GM03348 (cell line): ENCODE results near the gene ATP6V1B1.
"Not testable (repeated sequence)": the region's sequence is repeated elsewhere in the genome, so short reads cannot be mapped to it uniquely, and the experiment has no call there.

Source experiments
- DNase-seq: peaks from one replicate; pipeline ENCODE4 v3.0.0; 2012; ENCODE audit warnings: low spot score

The ATP6V1B1 gene

DNA sequence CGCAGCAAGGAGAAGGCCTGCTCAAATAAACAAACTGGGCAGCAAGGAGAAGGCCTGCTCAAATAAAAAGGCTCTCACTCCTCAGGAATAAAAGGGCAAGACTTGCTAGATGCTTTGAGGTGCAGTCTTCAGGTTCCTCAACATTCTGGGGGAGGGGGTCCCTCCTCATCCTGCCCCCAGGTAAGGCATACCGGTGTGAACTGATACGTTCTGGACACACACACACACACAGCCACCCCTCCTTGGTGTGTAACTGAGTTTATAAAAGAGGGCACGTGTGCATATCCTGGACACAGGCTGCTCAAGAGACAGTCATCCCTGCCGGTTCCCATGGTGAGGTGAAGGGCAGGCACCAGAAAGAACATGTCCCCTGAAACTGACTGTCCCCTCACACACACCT, 54.5 kb downstream of the ATP6V1B1 start:
- peak; percentile 1 for DNase-seq

DNA sequence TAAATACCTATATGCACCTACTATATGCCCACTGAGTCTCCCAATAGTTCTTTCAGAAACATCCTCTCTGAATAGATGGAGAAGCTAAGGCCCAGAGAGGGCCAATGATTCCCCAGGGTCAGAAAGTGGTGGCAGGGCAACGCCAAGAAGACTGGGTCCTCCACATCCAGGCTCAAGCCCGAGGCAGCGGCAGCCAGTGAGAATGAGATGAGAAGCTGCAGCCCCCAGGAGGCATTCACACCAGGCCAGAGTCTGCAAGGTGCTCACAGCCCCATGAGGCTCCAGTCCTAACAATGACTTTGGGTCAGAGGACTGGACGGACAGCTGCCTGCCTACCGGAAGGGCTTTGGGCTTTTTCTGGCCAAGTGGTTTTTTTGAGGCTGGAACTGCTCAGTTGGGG, 55.4 kb downstream of the ATP6V1B1 start:
- no peak for DNase-seq

DNA sequence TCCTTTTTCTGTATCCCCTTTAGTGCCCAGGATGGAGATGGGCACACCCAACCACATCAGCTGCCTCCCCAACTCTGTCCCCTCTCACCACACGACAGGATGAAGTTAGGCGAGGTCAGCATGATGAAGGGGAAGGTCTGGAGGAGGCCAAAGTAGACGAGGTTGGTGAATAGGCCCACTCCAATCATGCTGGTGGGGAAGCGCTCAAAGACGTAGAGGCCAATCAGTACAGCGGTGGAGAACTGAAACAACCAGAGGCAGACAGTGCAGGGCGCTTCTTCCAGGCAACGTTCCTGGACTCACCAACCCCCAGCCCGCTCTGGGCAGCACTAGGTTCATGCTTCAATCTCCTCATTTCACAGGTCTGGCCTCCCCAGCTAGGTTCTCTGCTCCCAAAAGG, 56.0 kb downstream of the ATP6V1B1 start:
- peak; percentile 0 for DNase-seq

DNA sequence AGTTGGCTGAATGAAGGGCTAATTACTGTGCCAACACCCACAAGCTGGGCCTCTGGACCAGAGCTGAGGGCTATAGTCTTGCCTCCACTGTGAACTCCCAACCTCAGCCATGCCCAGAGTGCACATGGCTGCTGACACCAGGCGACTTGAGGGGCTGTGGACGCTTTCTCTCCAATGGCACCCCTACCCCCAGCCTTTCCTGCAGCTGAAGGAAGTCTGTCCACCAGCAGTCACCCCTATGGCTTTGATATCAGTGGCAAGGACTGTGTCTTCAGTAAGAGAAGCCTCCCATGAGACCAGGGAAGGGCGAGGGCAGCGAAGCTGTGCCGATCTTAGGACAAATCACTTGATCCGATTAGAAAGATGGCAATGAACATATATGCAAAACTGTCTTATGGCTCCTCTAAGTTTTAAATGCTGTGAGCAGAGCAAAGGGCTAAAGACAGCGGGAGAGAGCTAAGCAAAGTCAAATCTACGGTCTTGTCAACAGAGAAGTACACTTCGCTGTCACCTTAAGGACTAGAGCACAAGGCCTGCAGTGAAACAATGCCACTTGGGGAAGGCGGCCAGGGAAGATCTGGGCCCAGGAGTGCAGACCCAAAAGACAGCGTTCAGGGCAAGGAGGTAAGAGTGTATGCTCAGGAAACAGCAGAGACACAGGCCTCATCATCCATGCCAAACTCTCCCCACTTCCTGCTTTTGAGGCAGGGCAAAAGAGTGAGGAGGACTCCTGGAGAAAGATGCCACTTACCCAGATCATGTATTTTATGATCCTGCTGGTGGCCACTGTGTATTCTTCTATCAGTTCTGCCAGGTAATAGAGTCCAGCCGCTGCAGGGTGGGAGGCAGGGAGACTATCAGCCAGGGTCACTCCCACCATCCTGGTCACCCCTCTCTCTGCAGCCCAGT, 57.5 kb downstream of the ATP6V1B1 start:
- peak; percentile 2 for DNase-seq

DNA sequence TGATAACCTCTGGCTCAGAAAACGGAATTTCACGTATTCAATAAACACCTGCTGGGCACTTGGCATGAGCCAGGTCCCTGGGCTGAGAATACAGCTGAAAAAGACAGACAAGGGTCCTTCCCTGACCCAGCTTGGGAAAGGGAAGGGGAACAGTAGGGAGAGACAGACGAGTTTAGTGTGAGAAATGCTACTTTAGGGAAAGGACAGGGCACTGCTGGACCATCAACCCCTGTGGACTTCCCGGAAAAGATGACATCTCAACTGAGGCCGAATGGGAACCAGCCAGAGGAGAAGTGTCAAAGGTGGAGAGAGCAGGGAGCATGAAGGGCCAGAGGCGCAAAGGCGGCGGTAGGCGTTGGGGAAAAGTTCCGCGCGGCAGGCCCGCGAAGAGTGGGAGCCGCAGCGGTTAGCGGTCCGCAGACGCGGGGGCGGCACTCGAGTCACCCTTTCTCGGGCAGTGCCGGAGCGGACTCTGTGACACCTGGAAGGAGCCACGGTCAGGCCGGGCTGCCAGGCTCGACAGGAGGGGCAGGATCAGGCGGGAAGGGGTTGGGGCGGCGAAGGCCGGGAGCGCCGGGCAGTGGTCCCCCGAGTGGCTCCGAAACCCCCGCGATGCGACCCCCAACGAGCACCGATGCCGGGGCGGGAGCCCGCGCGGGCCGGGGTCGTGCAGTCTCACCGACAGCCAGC, 58.5 kb downstream of the ATP6V1B1 start:
- DNase-seq = peak; percentile 64

DNA sequence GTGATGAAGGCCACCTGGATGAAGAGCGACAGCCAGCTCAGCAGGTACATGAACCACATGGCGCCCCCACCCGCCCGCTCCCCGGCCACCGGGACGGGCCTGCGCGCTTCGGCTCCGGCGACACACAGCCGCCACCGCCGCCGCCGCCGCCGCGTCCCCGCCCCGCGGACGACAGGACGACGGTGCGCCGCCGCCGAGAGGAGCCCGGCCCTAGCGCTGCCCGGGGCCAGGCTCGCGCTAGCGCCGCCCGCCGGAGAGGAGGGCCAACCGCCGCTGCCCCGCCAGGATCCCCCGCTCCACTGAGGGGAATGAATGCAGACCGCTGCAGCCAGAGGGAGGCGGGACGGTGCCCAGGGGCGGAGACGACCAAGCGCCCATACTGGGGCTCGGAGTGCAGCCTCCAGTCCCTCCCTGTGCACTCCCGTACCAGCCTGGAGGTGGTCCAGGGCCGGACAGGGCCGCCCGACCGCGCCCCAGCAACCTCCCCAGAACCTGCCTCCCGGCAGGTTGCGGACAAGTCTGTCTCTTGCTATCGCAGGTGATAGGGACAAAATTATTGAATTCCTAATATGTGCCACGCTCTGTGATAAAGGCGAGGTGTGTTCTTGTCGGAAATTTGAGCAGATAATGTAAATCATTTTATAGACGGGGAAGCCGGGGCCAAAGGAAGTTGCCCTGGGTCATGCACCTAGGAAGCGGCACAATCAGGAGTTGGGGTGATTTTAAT, 59.2 kb downstream of the ATP6V1B1 start, which contains the start of gene TEX261:
Gene TEX261 (minus strand): TSS at position 175 of the 727 bp plus-strand sequence. CDS start 116 bp downstream, at position 59.
- peak; percentile 98 for DNase-seq

DNA sequence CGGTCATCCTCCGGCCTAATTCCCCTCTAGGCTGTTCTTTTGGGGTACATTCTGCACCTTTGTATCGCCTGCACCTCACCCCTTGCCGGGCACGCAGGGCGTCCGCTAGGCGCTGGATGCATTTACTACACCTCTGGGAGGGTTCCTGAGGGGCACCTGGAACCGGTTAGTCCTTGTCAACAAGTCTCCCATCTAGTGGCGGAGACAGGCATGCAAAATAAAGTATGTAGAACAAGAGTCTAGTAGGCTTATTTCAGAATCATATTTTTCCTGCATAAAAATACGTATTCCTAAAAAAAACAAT, 59.7 kb downstream of the ATP6V1B1 start:
- peak; percentile 41 for DNase-seq

DNA sequence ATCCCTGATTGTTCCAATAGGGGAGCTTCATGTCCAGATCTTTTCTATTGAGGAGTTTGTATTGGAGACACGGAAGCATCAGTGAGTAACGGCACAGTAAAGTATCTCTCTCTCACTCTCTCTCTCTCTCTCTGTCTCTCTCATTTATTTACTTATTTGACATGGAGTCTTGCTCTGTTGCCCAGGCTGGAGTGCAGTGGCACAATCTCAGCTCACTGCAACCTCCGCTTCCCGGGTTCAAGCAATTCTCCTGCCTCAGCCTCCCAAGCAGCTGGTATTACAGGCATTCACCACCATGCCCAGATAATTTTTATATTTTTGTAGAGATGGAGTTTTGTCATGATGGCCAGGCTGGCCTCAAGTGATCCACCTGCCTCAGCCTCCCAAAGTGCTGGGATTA, 63.2 kb downstream of the ATP6V1B1 start:
- not testable (repeated sequence) for DNase-seq

DNA sequence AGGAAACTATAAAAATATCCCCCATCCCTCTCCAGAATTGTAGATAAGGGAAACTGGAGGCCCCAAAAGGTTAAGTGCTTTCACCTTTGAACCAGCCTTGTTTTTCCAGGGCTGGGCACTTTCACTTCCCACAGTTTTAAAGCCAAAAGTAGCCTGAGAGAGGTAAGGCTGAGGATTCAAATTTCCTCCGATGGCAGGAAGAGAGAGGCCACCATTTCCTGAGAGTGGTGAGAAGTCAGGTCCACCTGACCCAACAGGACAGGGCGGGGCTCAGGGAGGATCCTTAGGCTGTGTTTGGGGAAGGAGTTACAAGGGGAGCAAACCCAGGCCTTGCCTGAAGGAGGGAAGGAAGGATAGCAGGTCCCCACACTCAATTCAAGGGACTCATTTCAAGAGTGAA, 63.7 kb downstream of the ATP6V1B1 start:
- peak; percentile 1 for DNase-seq

DNA sequence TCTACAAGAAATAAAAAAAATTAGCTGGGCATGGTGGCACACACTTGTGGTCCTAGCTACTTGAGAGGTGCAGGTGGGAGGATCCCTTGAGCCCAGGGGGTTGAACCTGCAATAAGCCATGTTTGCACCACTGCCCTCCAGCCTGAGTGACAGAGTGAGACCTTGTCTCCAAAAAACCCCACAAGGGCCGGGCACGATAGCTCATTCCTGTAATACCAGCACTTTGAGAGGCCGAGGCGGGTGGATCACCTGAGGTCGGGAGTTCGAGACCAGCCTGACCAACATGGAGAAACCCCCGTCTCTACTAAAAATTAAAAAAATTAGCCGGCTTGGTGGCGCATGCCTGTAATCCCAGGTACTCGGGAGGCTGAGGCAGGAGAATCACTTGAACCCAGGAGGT, 64.2 kb downstream of the ATP6V1B1 start:
- not testable (repeated sequence) for DNase-seq

DNA sequence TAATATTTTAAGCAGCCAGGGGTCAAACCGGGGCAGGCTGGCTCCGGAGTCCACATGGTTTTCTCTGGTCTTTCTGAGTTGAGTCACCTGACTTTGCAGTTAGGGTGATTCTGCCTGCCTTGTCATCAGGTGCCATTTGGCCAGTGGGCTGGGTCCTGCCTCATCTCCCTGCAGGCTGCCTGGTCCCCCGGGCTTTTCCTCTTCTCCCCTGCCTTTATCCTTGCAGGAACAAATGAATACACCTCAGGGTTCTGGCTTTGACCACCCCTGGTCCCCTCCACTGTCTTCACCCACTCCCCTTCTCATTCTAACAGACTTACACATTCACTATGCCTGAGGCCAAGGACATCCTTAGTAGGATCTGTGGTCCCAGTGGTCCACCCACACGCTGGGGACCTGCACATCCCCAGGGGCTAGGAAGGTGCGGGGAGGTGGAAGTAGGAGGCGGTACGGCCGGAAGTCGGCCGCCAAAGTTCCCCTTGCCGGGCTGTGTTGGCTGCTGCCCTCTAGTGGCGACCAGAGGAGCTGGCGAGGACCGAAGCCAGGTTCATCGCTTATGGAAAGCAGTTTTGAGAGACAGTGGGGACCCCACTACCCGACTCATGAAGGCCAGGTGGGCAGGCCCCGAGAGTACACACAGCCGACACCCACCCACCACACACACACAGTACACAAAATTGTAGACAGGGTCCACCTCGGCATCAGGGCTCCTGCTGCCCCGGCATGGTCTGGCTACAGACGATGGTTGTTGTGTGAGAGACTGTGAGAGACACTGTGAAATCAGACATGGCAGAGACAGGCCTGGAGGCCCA, 65.3 kb downstream of the ATP6V1B1 start:
- DNase-seq = peak; percentile 91

DNA sequence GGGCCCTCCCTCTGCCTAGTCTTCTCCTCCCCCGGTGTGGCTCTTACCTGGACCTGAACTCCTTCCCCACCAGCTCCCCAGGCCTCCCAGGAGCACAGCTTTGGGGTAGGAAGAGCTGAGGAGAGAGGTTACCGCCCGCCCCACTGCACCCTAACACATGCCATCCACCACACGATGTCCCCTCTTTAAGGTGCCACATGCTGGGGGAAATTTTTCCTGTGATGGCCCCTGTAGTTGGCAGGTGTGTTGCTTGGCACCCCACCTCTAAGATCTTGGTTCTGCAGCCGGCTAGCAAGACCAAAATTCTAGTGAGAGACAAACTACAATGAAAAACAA, 65.9 kb downstream of the ATP6V1B1 start:
- DNase-seq = peak; percentile 4

DNA sequence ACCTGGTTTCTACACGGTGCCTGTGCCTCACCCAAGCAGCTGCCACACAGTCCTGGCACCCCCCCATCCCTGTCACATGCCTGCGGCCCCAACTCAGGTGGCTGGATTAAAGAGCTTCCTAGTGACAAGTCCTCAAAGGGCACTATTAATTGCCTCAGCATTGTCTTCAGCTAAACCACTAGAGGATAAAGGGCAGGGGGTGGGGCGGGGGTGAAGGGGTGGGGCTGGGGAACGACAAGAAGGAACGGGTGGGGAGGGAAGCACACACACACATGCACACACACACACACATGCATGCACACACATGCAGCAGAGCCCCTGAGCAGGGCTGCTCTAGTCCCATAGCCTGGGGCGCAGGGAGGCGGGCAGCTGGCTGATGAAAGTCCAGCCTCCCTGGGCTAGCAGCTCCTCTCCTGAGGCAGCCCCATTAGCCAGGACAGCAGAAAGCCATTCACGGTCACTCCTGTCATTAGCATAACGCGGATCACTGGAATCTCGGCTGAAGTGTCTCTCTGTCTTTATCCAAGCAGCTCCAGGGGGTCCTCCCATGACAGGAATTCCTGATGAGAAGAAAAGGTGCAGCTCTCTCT, 66.4 kb downstream of the ATP6V1B1 start:
- peak; percentile 2 for DNase-seq

DNA sequence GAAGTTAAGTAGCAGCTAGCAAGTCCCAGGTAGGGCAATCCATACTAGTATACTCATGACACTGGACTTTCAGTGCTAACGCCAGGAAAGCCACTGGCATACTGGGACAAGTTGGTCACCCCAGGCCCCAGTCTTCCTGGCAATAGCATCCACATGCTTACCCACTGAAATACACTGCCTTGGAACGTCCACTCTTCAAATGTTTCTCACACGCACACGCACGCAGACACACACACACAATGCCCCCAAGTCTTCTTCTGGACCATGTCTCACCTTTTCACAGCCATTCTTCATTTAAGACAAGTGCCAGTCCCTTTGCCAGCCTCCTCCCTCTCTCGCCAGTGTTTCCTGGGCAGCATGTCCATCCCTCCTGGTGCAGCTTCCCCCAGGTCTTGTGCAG, 67.7 kb downstream of the ATP6V1B1 start:
- peak; percentile 2 for DNase-seq

DNA sequence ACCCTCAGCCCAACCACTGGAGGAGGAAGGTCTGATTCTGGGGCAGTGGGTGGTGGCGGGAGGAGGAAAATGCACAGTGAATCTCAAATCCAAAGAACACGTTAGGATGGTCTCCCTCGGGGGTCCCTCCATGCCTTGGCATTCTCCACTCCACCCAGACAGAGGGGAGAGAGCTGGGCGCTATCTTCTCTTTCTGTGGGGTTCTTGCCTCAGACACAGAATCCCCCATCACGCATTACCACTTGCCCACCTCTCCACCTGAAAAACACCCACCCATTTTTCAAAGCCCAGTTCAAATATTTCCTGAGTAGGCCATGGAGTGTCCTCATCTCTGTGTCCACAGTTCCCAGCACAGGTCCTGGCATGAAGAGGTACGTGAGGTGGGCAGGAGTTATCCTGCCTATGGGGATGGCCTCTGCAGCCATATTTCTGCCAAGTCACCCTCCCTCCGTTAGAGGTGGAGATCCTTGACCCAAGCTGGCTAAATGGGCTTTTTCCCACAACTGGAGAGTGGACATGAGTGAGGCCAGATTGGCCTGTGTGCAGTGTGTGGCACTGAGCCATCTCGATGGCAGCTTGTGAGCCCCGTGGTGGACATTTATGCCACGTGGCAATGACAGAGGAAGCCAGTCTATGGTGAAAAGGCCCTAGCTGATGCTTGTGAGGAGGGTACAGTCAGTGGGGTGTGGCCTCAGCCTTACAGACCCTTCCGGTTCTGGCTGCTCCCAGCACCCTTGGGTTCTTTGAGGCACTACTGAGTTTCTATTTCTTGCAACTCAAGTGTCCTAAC, 68.5 kb downstream of the ATP6V1B1 start:
- DNase-seq = peak; percentile 1

DNA sequence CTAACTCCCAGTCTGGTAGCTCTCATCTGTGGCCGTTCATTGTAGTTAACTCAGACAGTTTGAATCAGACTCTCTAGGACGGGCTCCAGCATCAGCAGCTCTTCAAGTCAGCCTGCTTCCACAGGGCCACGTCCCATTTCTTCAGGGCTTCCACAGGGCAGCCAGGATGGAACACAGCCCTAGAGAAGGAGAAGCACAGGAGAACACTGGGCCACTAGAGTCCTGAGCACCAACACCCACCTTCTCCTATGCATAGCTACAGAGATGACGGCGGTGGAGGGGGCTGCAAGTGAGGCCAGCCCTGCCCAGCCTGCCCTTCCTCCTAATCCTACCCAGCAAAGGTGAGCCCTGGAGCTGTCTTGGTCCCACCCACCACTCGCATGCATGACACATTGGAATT, 69.2 kb downstream of the ATP6V1B1 start:
- peak; percentile 2 for DNase-seq

DNA sequence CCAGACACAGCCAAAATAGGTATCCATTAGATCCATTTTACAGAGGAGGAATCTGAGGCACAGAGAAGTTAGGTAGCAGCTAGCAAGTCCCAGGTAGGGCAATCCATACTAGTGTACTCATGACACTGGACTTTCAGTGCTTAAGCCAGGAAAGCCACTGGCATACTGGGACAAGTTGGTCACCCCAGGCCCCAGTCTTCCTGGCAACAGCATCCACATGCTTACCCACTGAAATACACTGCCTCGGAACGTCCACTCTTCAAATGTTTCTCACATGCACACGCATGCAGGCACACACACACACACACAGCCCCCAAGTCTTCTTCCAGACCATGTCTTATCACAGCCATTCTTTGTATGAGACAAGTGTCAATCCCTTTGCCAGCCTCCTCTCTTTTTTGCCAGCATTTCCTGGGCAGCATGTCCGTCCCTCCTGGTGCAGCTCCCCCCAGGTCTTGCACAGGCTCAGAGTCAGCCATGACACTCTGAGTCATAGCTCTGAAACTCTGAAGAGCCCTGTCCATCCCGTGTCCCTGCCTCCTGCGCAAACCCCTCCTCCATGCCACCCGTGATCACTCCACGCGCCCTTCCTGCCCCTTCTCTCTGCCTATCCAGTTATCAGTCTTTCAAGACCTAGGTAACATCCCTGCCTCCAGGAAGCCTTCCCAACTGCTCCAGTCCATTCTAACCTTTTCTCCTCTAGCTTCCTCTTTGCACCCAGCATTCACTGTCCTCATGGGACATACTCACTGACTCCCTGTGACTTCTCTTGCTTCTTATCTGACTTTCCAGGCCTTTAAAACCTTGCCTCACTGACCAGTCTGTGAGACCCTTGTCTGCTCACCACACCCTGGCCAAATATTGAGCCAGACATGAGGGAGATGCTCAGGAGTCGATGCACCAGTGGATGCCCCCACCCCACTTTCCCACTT, 69.8 kb downstream of the ATP6V1B1 start:
- peak; percentile 11 for DNase-seq

DNA sequence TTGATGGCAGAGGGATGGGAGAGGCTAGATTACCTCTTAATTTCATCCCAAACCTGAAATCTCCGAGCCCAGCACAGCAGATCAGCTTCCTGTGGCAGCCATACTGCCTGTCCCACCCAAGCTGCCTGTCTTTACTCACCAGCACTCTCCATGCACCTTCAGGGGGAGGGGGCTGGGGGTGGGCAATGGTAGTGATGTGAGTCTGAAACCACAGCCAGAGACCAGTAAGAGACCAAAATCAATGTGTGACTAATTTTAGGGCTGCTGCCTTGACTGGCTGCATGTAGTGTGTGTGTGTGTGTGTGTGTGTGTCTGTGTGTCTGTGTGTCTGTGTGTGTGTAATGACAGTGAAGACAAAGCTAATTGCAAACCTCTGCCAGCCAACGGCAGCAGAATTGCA, 70.6 kb downstream of the ATP6V1B1 start:
- DNase-seq = no peak

DNA sequence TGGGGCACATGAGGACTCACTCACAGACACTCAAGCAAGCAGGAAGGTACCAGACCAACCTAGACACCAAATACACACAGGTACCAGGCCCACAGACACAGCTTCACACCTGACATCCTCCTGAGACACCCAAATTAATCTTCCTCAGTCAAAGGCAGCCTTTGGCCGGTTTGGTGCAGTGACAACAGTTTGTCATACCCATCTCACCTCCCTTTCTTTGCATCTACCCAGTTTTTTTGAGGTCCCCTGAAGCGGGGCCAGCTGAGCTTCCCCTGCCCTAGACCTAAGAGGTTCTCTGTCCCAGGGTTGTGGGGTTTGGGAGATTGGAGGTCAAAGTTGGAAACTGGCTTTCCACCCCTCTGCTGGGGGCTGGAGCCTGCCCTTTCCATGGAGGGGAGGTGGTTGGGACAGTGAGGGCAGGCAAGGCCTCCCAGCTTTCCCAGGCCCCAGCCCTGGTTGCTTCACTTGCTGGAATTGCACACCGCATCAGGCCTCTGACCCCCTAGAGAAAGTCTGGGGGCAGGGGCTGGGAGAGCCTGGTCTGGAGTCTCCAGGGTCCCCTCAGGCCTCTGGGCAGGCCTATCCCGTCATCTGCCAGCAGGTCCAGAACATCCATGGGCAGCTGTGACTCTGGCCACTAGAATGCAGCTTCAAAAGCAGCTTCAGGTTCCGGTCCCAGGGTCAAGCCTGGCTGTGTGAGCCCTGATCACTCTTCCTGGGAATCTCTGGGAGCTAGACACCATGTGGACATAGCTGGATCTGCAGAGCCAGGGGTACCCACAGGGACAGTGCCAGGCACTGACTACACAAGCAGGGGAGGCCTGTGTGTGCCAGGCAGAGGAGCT, 71.5 kb downstream of the ATP6V1B1 start:
- DNase-seq = peak; percentile 12
